HL-60/S4 treated with retinoic acid at 250 ng/mL for 4 days and 3 days (cell line): ENCODE data around the gene ATN1.
"Not testable (repeated sequence)": the region's sequence is repeated elsewhere in the genome, so short reads cannot be mapped to it uniquely, and the experiment has no call there.

Experiments
- in situ Hi-C: fragments of 300-500 bp; cut with MboI; formaldehyde crosslinking; loops from 2 replicates; pipeline ENCODE4 v1.7.0; 2022; ENCODE audit warnings: low sequenced_read_pairs

Gene ATN1

DNA sequence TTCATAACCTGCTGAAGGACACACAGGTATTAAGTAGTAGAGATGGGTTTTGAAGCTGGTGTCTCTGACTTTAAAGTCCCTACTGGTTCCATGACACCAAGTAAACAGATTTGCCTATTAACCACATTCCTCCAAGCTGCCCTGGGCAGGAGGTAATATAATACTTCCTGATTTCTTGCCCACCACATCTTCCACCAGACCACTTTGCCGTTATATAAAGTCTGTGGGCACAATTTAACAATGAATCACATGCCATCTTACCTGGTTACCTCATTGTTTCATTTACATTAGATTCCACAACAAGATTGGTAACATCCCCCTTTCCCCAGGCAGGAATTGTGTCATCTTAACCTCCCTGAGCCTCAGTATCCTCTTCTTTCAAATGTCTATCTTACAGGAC, 24.0 kb upstream of the ATN1 start:
- in situ Hi-C loops: no loop called here

GRCh38 chr12:6904280-6905276, 23.2 kb upstream of the ATN1 start, which contains the start of gene LRRC23:
Gene LRRC23, plus strand, starts transcription at chr12:6904822. Its CDS starts 812 bp downstream, at chr12:6905634.
- in situ Hi-C loops: no loop called here

DNA sequence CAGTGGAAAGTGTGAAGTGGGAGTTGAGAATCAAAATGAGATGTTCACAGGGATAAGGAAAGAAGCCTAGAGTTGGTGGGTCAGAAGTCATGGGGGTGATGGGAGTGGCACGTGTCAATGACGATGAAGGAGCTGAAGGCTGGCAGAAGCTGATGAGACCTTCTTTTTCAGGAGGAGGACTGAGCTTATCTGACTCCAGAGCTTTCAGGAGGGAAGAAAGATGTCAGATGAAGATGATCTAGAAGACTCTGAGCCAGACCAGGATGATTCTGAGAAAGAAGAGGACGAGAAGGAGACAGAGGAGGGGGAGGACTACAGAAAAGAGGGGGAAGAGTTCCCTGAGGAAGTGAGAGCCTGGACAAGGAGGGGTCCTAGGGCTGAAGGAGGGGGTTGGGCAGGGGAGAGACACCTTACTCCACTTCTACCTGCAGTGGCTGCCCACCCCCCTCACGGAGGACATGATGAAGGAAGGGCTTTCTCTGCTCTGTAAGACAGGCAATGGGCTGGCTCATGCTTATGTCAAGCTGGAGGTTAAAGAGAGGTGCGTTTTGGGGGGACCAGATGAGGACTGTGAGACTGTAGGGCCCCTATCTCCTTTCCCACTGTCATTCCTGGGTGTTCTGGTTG, 22.2 kb upstream of the ATN1 start:
- in situ Hi-C loops: no loop called here

DNA sequence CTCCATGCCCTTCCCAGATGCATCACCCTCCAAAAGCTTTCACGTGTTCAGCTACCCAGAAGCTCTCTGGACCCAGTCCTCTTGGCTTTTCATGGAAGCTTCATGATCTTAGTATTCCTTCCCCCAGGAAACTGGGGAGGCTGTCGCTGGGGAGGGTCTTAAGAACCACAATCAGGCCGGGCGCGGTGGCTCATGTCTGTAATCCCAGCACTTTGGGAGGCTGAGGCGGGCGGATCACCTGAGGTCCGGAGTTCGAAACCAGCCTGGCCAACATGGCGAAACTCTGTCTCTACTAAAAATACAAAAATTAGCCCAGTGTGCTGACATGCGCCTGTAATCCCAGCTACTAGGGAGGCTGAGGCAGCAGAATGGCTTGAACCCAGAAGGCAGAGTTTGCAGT, 19.6 kb upstream of the ATN1 start:
- in situ Hi-C loops: not testable (repeated sequence)

DNA sequence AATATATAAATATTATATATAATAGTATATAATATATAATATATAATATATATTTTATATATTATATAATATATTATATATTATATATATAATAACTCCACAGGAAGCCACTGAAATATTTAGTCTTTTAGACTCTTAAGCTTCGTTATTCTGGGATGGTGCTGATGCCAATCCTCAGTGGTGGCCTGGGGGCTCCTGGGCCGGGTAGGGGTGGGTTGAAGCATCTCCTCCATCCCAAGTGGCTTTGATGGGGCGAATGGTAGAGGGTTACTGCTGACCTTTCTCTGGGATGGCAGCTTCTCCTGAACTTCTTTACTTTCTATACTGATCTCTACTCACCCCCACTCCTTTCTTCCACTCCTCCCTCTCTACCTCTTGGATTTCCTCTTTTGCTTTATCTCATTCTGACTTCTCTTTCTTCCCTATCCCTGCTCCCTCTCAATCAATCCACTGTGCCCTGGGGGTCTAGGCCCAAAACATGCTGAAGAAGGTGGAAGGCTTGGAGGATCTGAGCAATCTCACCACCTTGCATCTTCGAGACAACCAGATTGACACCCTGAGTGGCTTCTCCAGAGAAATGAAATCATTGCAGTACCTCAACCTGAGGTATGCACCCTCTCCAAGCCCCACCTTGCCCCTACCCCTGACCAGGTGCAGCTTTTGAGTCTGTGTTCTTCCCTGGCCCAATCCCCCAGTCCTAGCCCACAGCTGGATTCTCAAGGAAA, 18.2 kb upstream of the ATN1 start:
- in situ Hi-C loops: no loop called here

- in situ Hi-C loops: no loop called here
These were observed 15.4 kb upstream of the ATN1 start for GRCh38 chr12:6912164-6912935.

DNA sequence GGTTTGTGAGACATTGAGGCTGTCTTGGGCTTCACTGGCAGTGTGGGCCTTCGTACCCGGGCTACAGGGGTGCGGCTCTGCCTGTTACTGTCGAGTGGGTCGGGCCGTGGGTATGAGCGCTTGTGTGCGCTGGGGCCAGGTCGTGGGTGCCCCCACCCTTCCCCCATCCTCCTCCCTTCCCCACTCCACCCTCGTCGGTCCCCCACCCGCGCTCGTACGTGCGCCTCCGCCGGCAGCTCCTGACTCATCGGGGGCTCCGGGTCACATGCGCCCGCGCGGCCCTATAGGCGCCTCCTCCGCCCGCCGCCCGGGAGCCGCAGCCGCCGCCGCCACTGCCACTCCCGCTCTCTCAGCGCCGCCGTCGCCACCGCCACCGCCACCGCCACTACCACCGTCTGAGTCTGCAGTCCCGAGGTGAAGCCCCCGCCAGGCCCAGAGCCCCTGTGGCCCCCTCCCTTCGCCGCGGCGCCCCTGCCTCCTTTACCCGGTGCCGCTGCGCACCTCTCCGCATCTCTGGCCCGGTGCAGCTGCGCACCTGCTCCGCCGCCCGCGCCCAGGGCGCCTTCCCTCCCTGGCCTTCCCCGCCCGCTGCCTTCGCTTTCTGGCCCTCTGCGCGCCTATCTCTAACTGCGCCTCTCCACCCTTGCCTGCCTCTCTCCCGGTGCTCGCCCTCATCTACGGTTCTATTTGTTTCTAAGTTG, 13.4 kb upstream of the ATN1 start, which contains the start of gene ENO2:
Gene ENO2, plus strand, starts transcription at position 335 of the 701 bp plus-strand sequence. CDS start 1,253 bp downstream, outside the sequence.
- in situ Hi-C loops: no loop called here

DNA sequence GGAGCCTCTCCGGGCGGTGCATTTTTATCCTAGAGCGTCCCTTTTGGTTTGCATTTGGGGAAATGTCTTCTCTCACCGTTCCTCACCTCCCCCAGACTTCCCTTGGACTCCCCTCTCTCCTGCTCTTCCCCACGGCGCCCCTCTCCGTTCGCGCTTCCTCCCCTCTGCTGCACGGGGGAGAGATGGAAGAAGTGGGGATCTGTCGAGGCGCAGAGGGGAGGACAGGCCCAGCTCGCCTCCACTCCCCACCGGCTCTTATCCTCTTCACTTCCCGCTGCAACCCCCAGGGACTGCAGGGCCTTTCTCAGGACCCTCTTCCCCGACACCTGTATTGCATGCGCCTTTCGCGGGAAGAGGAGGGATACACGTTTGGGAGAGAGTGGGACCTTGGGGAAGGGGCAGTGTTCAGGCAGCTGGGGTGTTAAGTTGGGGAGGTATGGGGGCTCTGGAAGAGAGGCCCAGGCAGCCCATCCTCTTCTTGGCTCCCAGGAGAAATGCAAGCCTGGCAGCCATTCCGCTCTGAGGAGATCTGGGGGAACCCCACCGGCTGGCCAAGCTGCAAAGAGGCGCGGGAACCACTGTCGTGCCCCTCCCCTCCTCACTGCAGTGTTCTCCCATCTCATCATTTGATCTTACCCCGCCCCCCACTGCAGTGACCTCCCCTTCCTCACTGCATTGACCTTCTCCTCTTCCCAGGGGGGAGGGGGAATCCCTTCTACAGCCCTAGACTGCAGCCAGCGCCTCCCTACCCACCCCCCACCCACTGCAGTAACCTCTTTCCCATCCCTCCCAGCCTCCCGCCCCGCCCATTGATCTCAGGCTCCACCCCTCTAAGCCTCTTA, 12.6 kb upstream of the ATN1 start:
- in situ Hi-C loops: no loop called here

DNA sequence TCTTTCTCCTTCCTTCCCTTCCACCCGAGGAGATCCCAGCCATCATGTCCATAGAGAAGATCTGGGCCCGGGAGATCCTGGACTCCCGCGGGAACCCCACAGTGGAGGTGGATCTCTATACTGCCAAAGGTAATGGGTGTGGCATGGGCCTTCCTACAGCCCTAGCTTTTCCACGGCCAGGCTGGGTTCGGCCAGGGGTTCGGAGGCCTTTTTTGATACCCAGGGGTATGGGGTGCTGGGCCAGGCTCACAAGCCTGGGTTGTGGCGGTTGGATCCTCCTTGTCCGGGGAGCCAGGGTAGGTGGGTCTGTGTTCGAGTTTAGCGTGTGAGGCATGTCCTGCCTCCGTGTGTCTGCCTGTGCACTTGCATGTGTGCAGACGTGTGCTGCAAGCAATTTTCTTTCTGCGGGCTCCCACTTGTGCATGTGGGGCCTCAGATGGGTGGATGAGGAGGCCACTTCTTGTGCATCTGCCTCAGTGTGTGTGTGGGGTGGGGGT, 11.9 kb upstream of the ATN1 start:
- in situ Hi-C loops: no loop called here

GRCh38 chr12:6916426-6917200, 11.1 kb upstream of the ATN1 start:
- in situ Hi-C loops: no loop called here

DNA sequence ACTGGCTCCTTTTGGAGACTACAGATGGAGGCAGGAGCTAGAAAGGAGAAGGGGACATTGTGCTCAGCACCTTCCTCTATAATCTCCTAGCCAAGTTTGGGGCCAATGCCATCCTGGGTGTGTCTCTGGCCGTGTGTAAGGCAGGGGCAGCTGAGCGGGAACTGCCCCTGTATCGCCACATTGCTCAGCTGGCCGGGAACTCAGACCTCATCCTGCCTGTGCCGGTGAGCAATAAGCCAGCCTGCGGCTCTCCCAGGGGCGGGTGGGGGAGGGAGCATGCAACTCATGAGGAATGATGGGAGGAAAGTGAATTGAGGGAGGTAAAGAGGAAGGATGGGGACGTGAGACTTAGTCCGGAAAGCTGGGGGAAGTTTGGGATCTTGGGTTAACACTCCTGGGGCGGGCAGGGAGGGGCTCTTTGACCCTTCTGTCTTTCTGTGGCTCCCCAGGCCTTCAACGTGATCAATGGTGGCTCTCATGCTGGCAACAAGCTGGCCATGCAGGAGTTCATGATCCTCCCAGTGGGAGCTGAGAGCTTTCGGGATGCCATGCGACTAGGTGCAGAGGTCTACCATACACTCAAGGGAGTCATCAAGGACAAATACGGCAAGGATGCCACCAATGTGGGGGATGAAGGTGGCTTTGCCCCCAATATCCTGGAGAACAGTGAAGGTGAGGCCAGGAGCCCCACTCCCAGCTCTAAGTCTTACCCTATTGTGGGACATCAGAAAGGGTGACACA, 10.1 kb upstream of the ATN1 start:
- in situ Hi-C loops: no loop called here

- in situ Hi-C loops: no loop called here
These were observed 8.2 kb upstream of the ATN1 start for GRCh38 chr12:6919588-6919987.

GRCh38 chr12:6921539-6921938, 6.2 kb upstream of the ATN1 start:
- in situ Hi-C loops: no loop called here

DNA sequence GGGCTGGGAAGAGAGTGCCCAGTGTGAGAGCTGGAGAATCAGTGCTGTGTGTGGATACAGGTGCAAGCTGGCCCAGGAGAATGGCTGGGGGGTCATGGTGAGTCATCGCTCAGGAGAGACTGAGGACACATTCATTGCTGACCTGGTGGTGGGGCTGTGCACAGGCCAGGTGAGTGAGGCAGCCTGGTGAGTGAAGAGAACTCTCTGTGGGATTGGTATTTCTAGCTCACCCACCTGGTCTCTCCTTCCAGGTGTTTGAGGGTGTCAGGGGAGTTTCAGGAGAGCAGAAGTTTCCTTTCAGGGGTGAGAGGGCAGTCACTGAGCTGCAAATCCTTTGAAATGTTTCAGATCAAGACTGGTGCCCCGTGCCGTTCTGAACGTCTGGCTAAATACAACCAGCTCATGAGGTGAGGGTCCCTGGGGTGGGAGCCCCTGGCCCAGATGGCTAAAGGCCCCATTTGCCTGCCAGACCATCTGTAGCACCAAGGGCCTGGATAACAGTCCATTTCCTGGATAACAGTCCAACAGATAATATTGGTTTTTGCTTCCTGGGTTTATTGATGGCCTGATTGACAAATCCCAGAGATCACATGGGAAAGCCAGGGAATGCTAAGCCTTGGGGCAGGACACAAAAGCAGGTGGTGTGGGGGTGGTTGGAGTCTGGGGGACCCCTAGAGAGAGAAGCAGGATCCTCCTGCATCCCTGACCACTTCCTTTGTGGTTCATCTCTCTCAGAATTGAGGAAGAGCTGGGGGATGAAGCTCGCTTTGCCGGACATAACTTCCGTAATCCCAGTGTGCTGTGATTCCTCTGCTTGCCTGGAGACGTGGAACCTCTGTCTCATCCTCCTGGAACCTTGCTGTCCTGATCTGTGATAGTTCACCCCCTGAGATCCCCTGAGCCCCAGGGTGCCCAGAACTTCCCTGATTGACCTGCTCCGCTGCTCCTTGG, 5.5 kb upstream of the ATN1 start:
- in situ Hi-C loops: no loop called here

DNA sequence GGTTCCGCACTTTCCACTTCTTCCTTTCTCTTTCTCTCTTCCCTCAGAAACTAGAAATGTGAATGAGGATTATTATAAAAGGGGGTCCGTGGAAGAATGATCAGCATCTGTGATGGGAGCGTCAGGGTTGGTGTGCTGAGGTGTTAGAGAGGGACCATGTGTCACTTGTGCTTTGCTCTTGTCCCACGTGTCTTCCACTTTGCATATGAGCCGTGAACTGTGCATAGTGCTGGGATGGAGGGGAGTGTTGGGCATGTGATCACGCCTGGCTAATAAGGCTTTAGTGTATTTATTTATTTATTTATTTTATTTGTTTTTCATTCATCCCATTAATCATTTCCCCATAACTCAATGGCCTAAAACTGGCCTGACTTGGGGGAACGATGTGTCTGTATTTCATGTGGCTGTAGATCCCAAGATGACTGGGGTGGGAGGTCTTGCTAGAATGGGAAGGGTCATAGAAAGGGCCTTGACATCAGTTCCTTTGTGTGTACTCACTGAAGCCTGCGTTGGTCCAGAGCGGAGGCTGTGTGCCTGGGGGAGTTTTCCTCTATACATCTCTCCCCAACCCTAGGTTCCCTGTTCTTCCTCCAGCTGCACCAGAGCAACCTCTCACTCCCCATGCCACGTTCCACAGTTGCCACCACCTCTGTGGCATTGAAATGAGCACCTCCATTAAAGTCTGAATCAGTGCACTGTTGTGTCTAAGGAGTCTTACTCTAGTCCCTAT, 4.6 kb upstream of the ATN1 start:
- in situ Hi-C loops: no loop called here

- in situ Hi-C loops: no loop called here
These were observed 3.9 kb upstream of the ATN1 start for GRCh38 chr12:6923851-6924250.
